ENCODE measurements around the gene DNM3.

GRCh38 chr1:171835891-171836290 lies 5.4 kb upstream of the DNM3 start:
- TF ChIP-seq CTCF (IDR thresholded peaks at IDR 0.05; ENCODE audit: insufficient read depth, low read length, poor library complexity, severe bottlenecking) (no peak), EZH2phosphoT487 (conservative IDR thresholded peaks at IDR 0.05; ENCODE audit: low read length) (no peak)
